Astrocyte (in vitro differentiated cells and primary cell): Measurements from ENCODE around the gene RUFY3. TPM values are rescaled to one million over a fixed set of nuclear protein-coding genes. Genes with fewer than 3 reads are reported as not detected.

Experiments used
- DNase-seq: peaks from one replicate; pipeline ENCODE4 v3.0.0-alpha.2; 2010; ENCODE audit warnings: low read depth
- FAIRE-seq: peaks from 2 replicates; lab custom pipeline; 2011; peaks lifted over from hg19 to GRCh38; lab: Jason Lieb, UNC
- H2AFZ ChIP-seq: 2 replicates; pipeline ENCODE4 v1.6.0; 2012; ENCODE audit warnings: low read depth, low read length, inconsistent platforms
- H3K27ac ChIP-seq: 2 replicates; pipeline ENCODE4 v1.5.1; 2011; ENCODE audit warnings: low read depth, low read length, inconsistent platforms
- H3K27me3 ChIP-seq: 2 replicates; pipeline ENCODE4 v1.6.0; 2011; ENCODE audit warnings: low read length, inconsistent platforms; ENCODE audit not compliant: insufficient read depth
- H3K36me3 ChIP-seq: 2 replicates; pipeline ENCODE4 v1.5.1; 2011; ENCODE audit warnings: low read length, inconsistent platforms; ENCODE audit not compliant: insufficient read depth
- H3K4me1 ChIP-seq: 2 replicates; pipeline ENCODE4 v1.5.1; 2011; ENCODE audit warnings: low read length, inconsistent platforms; ENCODE audit not compliant: insufficient read depth
- H3K4me2 ChIP-seq: 2 replicates; pipeline ENCODE4 v1.6.0; 2012; ENCODE audit warnings: low read length, inconsistent platforms
- H3K4me3 ChIP-seq: 2 replicates; pipeline ENCODE4 v1.5.1; 2011; ENCODE audit warnings: low read depth, mild to moderate bottlenecking, low read length, inconsistent platforms; ENCODE audit not compliant: insufficient read depth
- H3K79me2 ChIP-seq: 2 replicates; pipeline ENCODE4 v1.6.0; 2012; ENCODE audit warnings: mild to moderate bottlenecking, low read length, inconsistent platforms; ENCODE audit not compliant: insufficient read depth
- H3K9ac ChIP-seq: 2 replicates; pipeline ENCODE4 v1.6.0; 2012; ENCODE audit warnings: mild to moderate bottlenecking, low read length, inconsistent platforms
- H3K9me3 ChIP-seq: 2 replicates; pipeline ENCODE4 v1.5.1; 2012; ENCODE audit warnings: low read depth, mild to moderate bottlenecking, low read length, inconsistent platforms; ENCODE audit not compliant: insufficient read depth
- H4K20me1 ChIP-seq: 2 replicates; pipeline ENCODE4 v1.6.0; 2012; ENCODE audit warnings: low read length, inconsistent platforms; ENCODE audit not compliant: insufficient read depth
- H3K27ac Mint-ChIP-seq: one replicate; pipeline ENCODE4 v1.8.0; 2021; ENCODE audit warnings: mild to moderate bottlenecking, mixed read lengths; ENCODE audit not compliant: unreplicated experiment
- H3K27me3 Mint-ChIP-seq: one replicate; pipeline ENCODE4 v1.8.0; 2021; ENCODE audit warnings: low read depth, mixed read lengths; ENCODE audit not compliant: unreplicated experiment
- H3K36me3 Mint-ChIP-seq: one replicate; pipeline ENCODE4 v1.8.0; 2021; ENCODE audit warnings: low read depth, mixed read lengths; ENCODE audit not compliant: unreplicated experiment
- H3K4me1 Mint-ChIP-seq: one replicate; pipeline ENCODE4 v1.8.0; 2021; ENCODE audit warnings: low read depth, mixed read lengths; ENCODE audit not compliant: unreplicated experiment
- H3K4me3 Mint-ChIP-seq: one replicate; pipeline ENCODE4 v1.8.0; 2021; ENCODE audit warnings: mild to moderate bottlenecking, moderate library complexity, mixed read lengths; ENCODE audit not compliant: unreplicated experiment
- H3K9me3 Mint-ChIP-seq: one replicate; pipeline ENCODE4 v1.8.0; 2021; ENCODE audit warnings: mild to moderate bottlenecking, mixed read lengths; ENCODE audit not compliant: unreplicated experiment
- CTCF ChIP-seq: IDR thresholded peaks from 2 replicates; pipeline ENCODE4 v1.5.1; 2011; ENCODE audit warnings: low read depth, mild to moderate bottlenecking, inconsistent platforms, low read length, moderate library complexity; ENCODE audit not compliant: insufficient read depth
- EZH2 ChIP-seq: IDR thresholded peaks from 2 replicates; pipeline ENCODE4 v1.6.1; 2012; ENCODE audit warnings: mild to moderate bottlenecking, low read length, inconsistent platforms; ENCODE audit not compliant: insufficient read depth
- total RNA-seq: library from RNA; stranded (reverse); gene quantifications from 2 replicates; pipeline ENCODE4 v1.2.1, GENCODE V29; 2021

The RUFY3 gene
- total RNA-seq, 1 donor from 2014 or later = 57.5 TPM

GRCh38 chr4:70788733-70789132 lies 67.0 kb downstream of the RUFY3 start:
- no peak overlapping the region for H3K27ac ChIP-seq
- no peak overlapping the region for H3K4me3 ChIP-seq
- H2AFZ ChIP-seq = no peak overlapping the region
- DNase-seq (no peak), FAIRE-seq (no peak)
- peaks cover 23% of the 10 kb centered on the region for H3K36me3 ChIP-seq
- H3K4me3 Mint-ChIP-seq = no peak overlapping the region
- H3K79me2 ChIP-seq = no peaks in the 10 kb centered on the region
- H3K27ac Mint-ChIP-seq = no peak overlapping the region
- H3K4me1 Mint-ChIP-seq = no peaks in the 10 kb centered on the region
- H4K20me1 ChIP-seq = no peaks in the 10 kb centered on the region
- no peak overlapping the region for H3K4me2 ChIP-seq
- no peaks in the 10 kb centered on the region for H3K4me1 ChIP-seq
- H3K36me3 Mint-ChIP-seq = peaks cover 7% of the 10 kb centered on the region
- no peaks in the 10 kb centered on the region for H3K9me3 ChIP-seq
- H3K27me3 ChIP-seq = no peaks in the 10 kb centered on the region
- no peaks in the 10 kb centered on the region for H3K27me3 Mint-ChIP-seq
- H3K9me3 Mint-ChIP-seq = no peaks in the 10 kb centered on the region
- no peak for TF ChIP-seq EZH2
- no peak overlapping the region for H3K9ac ChIP-seq

DNA sequence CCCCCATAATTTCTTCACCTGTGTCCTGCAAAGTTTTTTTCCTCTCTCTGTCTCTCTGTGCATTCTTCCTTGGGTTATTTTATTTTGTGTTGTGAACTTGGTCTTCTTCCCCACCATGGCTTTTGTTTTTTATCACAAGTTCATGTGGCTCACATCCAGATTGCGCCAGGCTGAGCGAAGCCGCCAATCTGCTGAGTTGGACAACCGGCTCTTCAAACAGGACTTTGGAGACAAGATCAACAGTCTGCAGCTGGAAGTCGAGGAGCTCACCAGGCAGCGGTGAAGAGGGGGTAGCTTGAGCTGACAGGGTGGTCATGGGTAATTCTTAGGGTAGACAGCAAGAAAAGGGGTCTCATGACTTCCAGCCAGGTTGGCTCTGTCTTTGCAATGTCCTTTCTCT lies 71.9 kb downstream of the RUFY3 start:
- DNase-seq = no peak
- no peaks in the 10 kb centered on the region for H4K20me1 ChIP-seq
- no peak overlapping the region for H3K9ac ChIP-seq
- Mint-ChIP-seq H3K27ac (no peak overlapping the region), H3K36me3 (peaks cover 8% of the 10 kb centered on the region), H3K27me3 (no peaks in the 10 kb centered on the region), H3K4me1 (no peaks in the 10 kb centered on the region), H3K4me3 (no peak overlapping the region), H3K9me3 (no peaks in the 10 kb centered on the region)
- no peak overlapping the region for H3K27ac ChIP-seq
- no peaks in the 10 kb centered on the region for H3K27me3 ChIP-seq
- peaks cover 27% of the 10 kb centered on the region for H3K36me3 ChIP-seq
- TF ChIP-seq EZH2 (no peak), CTCF (no peak)
- H3K9me3 ChIP-seq = no peaks in the 10 kb centered on the region
- no peak overlapping the region for H2AFZ ChIP-seq
- no peak overlapping the region for H3K4me2 ChIP-seq
- no peaks in the 10 kb centered on the region for H3K79me2 ChIP-seq
- H3K4me1 ChIP-seq = no peaks in the 10 kb centered on the region
- no peak overlapping the region for H3K4me3 ChIP-seq
- no peak for FAIRE-seq

GRCh38 chr4:70801265-70801809 lies 79.6 kb downstream of the RUFY3 start:
- Histone ChIP-seq H3K4me2 (no peak overlapping the region), H2AFZ (no peak overlapping the region), H3K36me3 (peaks cover 12% of the 10 kb centered on the region), H3K9me3 (no peaks in the 10 kb centered on the region), H3K4me1 (no peaks in the 10 kb centered on the region), H4K20me1 (no peaks in the 10 kb centered on the region), H3K4me3 (no peak overlapping the region), H3K27me3 (no peaks in the 10 kb centered on the region), H3K27ac (no peak overlapping the region), H3K79me2 (no peaks in the 10 kb centered on the region), H3K9ac (no peak overlapping the region)
- Mint-ChIP-seq H3K36me3 (peaks cover under 1% of the 10 kb centered on the region), H3K27me3 (no peaks in the 10 kb centered on the region), H3K4me3 (no peak overlapping the region), H3K4me1 (peaks cover 4% of the 10 kb centered on the region), H3K27ac (no peak overlapping the region), H3K9me3 (no peaks in the 10 kb centered on the region)
- FAIRE-seq = no peak
- no peak for DNase-seq
- TF ChIP-seq CTCF = no peak
- TF ChIP-seq EZH2 = no peak
